CD14-positive monocyte (primary cell): ENCODE results near the gene KCNK1. TPM values are rescaled to one million over a fixed set of nuclear protein-coding genes. Genes with fewer than 3 reads are reported as not detected.

Source experiments
- DNase-seq, 3 donors: peaks; one replicate each; pipeline ENCODE4 v3.0.0-alpha.2; 2011 to 2022
- H2AFZ ChIP-seq: 2 replicates; pipeline ENCODE4 v1.6.0; 2012; ENCODE audit warnings: mild to moderate bottlenecking, low read depth, low read length, inconsistent platforms; ENCODE audit not compliant: insufficient read depth, poor library complexity, severe bottlenecking
- H3K27ac ChIP-seq, 2 donors: 1 replicate in 1 of 2; 2 replicates in 1 of 2; pipeline ENCODE4 v1.5.1; 2012 to 2013; ENCODE audit warnings: low read length in 2 of 2, control low read depth in 1 of 2, inconsistent platforms in 1 of 2, low read depth in 1 of 2, mild to moderate bottlenecking in 1 of 2
- H3K27me3 ChIP-seq, 2 donors: one replicate each; pipeline versions ENCODE4 v1.6.0 to v1.6.1; 2011 to 2013; ENCODE audit warnings: low read length in 2 of 2; ENCODE audit not compliant: control insufficient read depth in 2 of 2, insufficient read depth in 2 of 2
- H3K36me3 ChIP-seq, 2 donors: replicated peaks in 1 of 2; 1 replicate in 1 of 2; 2 replicates in 1 of 2; pipeline versions ENCODE4 v1.5.1 to v1.6.1; 2012 to 2013; ENCODE audit warnings: low read length in 2 of 2, control low read depth in 1 of 2, inconsistent platforms in 1 of 2, mild to moderate bottlenecking in 1 of 2; ENCODE audit not compliant: insufficient read depth in 2 of 2, control insufficient read depth in 1 of 2
- H3K4me1 ChIP-seq, 2 donors: 1 replicate in 1 of 2; 2 replicates in 1 of 2; pipeline versions ENCODE4 v1.5.1 to v1.6.1; 2012 to 2013; ENCODE audit warnings: low read length in 2 of 2, control low read depth in 1 of 2, inconsistent platforms in 1 of 2, mild to moderate bottlenecking in 1 of 2, moderate library complexity in 1 of 2; ENCODE audit not compliant: insufficient read depth in 2 of 2, control insufficient read depth in 1 of 2
- H3K4me2 ChIP-seq: replicated peaks from 2 replicates; pipeline ENCODE3; 2012; ENCODE audit warnings: low read length, moderate library complexity, mild to moderate bottlenecking; ENCODE audit not compliant: poor library complexity, severe bottlenecking; ENCODE audit errors: extremely low read depth
- H3K4me3 ChIP-seq, 3 experiments: fragments of 200-600 bp in 1 of 3; sonication (generic) in 1 of 3; replicated peaks in 1 of 3; 1 replicate in 2 of 3; 2 replicates in 1 of 3; pipeline ENCODE4 v1.5.1; 2011 to 2013; ENCODE audit warnings: low read length in 3 of 3, mild to moderate bottlenecking in 3 of 3, control low read depth in 2 of 3, low read depth in 2 of 3, inconsistent platforms in 1 of 3, moderate library complexity in 1 of 3
- H3K79me2 ChIP-seq: 2 replicates; pipeline ENCODE4 v1.6.0; 2012; ENCODE audit warnings: mild to moderate bottlenecking, control low read depth, inconsistent platforms, low read length, moderate library complexity; ENCODE audit not compliant: insufficient read depth
- H3K9ac ChIP-seq: 2 replicates; pipeline ENCODE4 v1.6.0; 2017; ENCODE audit warnings: low read length, mild to moderate bottlenecking; ENCODE audit not compliant: insufficient read depth, poor library complexity, severe bottlenecking
- H3K9me3 ChIP-seq, 2 donors: replicated peaks in 1 of 2; 1 replicate in 1 of 2; 2 replicates in 1 of 2; pipeline versions ENCODE4 v1.5.1 to v1.6.1; 2012 to 2013; ENCODE audit warnings: low read length in 2 of 2, control low read depth in 1 of 2; ENCODE audit not compliant: control insufficient read depth in 1 of 2, insufficient read depth in 1 of 2
- H4K20me1 ChIP-seq: 2 replicates; pipeline ENCODE4 v1.6.0; 2012; ENCODE audit warnings: mild to moderate bottlenecking, low read length, control low read depth, moderate library complexity; ENCODE audit not compliant: insufficient read depth
- H3K27ac Mint-ChIP-seq, 7 donors: one replicate each; pipeline ENCODE4 v1.8.0; 2020; ENCODE audit warnings: mild to moderate bottlenecking in 7 of 7, mixed read lengths in 7 of 7, moderate library complexity in 6 of 7, inconsistent platforms in 2 of 7
- H3K27me3 Mint-ChIP-seq, 3 donors: one replicate each; pipeline ENCODE4 v1.8.0; 2021 to 2022; ENCODE audit warnings: low read depth in 3 of 3, mild to moderate bottlenecking in 3 of 3, mixed read lengths in 3 of 3, moderate library complexity in 3 of 3, inconsistent platforms in 1 of 3
- H3K36me3 Mint-ChIP-seq, 2 donors: one replicate each; pipeline ENCODE4 v1.8.0; 2020; ENCODE audit warnings: mixed read lengths in 2 of 2, inconsistent platforms in 1 of 2, mild to moderate bottlenecking in 1 of 2
- H3K4me1 Mint-ChIP-seq: one replicate; pipeline ENCODE4 v1.8.0; 2020; ENCODE audit warnings: mild to moderate bottlenecking, mixed read lengths
- H3K4me3 Mint-ChIP-seq, 2 donors: one replicate each; pipeline ENCODE4 v1.8.0; 2020; ENCODE audit warnings: mild to moderate bottlenecking in 2 of 2, mixed read lengths in 2 of 2, moderate library complexity in 1 of 2
- H3K9me3 Mint-ChIP-seq, 7 donors: one replicate each; pipeline ENCODE4 v1.8.0; 2020 to 2022; ENCODE audit warnings: mixed read lengths in 7 of 7, mild to moderate bottlenecking in 6 of 7, moderate library complexity in 6 of 7, inconsistent platforms in 2 of 7
- CTCF ChIP-seq: fragments of 200-600 bp; IDR thresholded peaks from one replicate; pipeline ENCODE4 v1.8.0; 2022; ENCODE audit warnings: antibody characterized with exemption, mild to moderate bottlenecking
- WGBS: methylation state at CpG from one replicate; pipeline ENCODE4 v1.1.5; 2013; ENCODE audit warnings: missing lambda C conversion rate; ENCODE audit not compliant: insufficient coverage; 5-methylcytosine and 5-hydroxymethylcytosine counted together
- intact Hi-C, 2 donors: fragments of 100-400 bp; cut with micrococcal nuclease; formaldehyde crosslinking; loops; one replicate each; pipeline versions ENCODE4 v1.15.0 to v1.15.1; 2023
- polyA plus RNA-seq, 3 donors: library from polyadenylated mRNA; depleted of rRNA in 1 of 3; unstranded in 2 of 3; stranded (reverse) in 1 of 3; fragments of 300-500 nt in 2 of 3; fragments of >200 nt in 1 of 3; fragmentation: Illumina TruSeq in 2 of 3; gene quantifications; 1 replicate in 2 of 3; 2 replicates in 1 of 3; pipeline ENCODE4 v1.2.3, GENCODE V29; 2012 to 2021

KCNK1 gene
- polyA plus RNA-seq, 3 donors: not detected

DNA sequence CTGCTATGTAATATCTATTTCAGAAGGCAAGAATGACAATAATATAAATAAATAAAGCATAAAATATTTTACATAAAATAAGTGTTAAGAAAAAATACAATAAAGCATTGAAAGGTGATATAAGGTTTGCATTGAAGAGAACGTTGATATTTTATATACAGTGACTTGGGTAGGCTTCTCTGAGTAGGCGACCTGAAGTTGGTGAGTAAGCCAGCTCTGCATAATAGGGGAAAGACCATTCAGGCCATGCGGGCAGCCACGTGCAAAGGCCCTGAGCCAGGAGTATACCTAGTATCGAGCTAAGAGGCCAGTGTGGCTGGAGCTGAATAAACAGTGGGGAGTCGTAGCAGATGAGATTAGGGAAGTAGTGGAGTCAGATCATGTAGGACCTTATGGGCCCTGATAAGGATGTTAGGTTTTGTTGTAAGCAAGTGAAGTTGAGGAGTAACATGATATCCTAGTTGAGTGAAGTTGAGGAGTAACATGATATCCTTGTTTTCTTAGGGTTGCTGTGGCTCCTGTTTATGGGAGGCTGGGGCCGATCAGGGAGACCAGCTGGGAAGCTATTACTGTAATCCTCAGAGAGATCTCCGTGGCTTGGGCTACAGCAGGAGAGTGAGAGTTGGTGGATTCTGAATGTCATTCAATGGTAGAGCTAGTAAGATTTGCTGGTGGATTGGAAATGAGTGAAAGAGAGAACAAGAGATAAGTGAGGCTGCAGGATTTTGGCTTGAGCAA lies 22.0 kb downstream of the KCNK1 start:
- Histone ChIP-seq H4K20me1 (no peaks in the 10 kb centered on the region), H3K9me3 (no peaks in the 10 kb centered on the region), H3K4me2 (no peak overlapping the region), H3K27ac (no peak overlapping the region), H3K79me2 (no peaks in the 10 kb centered on the region), H3K36me3 (no peaks in the 10 kb centered on the region), H3K9ac (no peak overlapping the region), H3K27me3 (no peaks in the 10 kb centered on the region), H3K4me1 (no peaks in the 10 kb centered on the region), H3K4me3 (no peak overlapping the region), H2AFZ (no peak overlapping the region)
- Mint-ChIP-seq H3K36me3 (no peaks in the 10 kb centered on the region), H3K27ac (no peak overlapping the region), H3K9me3 (peaks cover 0 to 6% (median 3%) of the 10 kb centered on the region in 7 donors), H3K27me3 (peaks cover 0 to 5% (median 2%) of the 10 kb centered on the region in 3 donors), H3K4me3 (no peak overlapping the region), H3K4me1 (no peaks in the 10 kb centered on the region)
- no peak for TF ChIP-seq CTCF
- intact Hi-C loops: no loop called here
- no peak for DNase-seq
- WGBS: 60% methylated on average over 7 of the region's 8 CpGs

- no peaks in the 10 kb centered on the region for H3K27me3 ChIP-seq
- no peak for TF ChIP-seq CTCF
- H3K4me1 Mint-ChIP-seq: no peaks in the 10 kb centered on the region
- no peaks in the 10 kb centered on the region for H3K4me1 ChIP-seq
- no peaks in the 10 kb centered on the region for H3K79me2 ChIP-seq
- no peaks in the 10 kb centered on the region for H3K9me3 ChIP-seq
- no peak overlapping the region for H3K27ac Mint-ChIP-seq
- H3K27ac ChIP-seq: no peak overlapping the region
- H3K4me3 Mint-ChIP-seq: no peak overlapping the region
- no peak overlapping the region for H3K4me2 ChIP-seq
- no peaks in the 10 kb centered on the region for H3K36me3 ChIP-seq
- no peak overlapping the region for H3K4me3 ChIP-seq
- peaks cover 0 to 5% (median 2%) of the 10 kb centered on the region in 3 donors for H3K27me3 Mint-ChIP-seq
- H3K9ac ChIP-seq: no peak overlapping the region
- intact Hi-C loops: no loop called here
- H2AFZ ChIP-seq: no peak overlapping the region
- no peak for DNase-seq
- 84% methylated on average over 2 of the region's 2 CpGs for WGBS
- H4K20me1 ChIP-seq: no peaks in the 10 kb centered on the region
- no peaks in the 10 kb centered on the region for H3K36me3 Mint-ChIP-seq
- H3K9me3 Mint-ChIP-seq: peaks cover 0 to 6% (median 3%) of the 10 kb centered on the region in 7 donors
These were observed 22.6 kb downstream of the KCNK1 start for GRCh38 chr1:233636503-233636877.
